K562 (cell line): ENCODE data around the gene PTK7. TPM values are rescaled to one million over a fixed set of nuclear protein-coding genes. Genes with fewer than 3 reads are reported as not detected.

ENCODE experiments used
- ATAC-seq: fragments of 200-7000 bp; cut with Tn5 transposase; 3 replicates; pipeline ENCODE4 v1.9.1; 2020; ENCODE audit warnings: moderate library complexity
- BruUV-seq: library from RNA; stranded (reverse); fragments of 400-500 nt; replicated peaks from 2 replicates; lab custom pipeline; 2021; lab: Mats Ljungman, UMichigan
- CTCF ChIA-PET: fragments of 300-600 bp; formaldehyde crosslinking; extraction: SDS; loops from one replicate; lab custom pipeline; 2021; ENCODE audit warnings: low intra/inter-chr PET ratio; lab: Yijun Ruan, JAX
- POLR2A ChIA-PET: fragments of 300-600, 350-650 bp; sonication (Branson Sonifier 250); formaldehyde crosslinking; extraction: SDS; loops from one replicate; lab custom pipeline; 2021; ENCODE audit warnings: antibody characterized with exemption, inconsistent platforms; lab: Yijun Ruan, JAX
- DNase-seq, 4 experiments: peaks; one replicate each; pipeline versions ENCODE4 v3.0.0 to v3.0.0-alpha.2; 2011 to 2018; ENCODE audit warnings: low spot score in 3 of 4, mixed read lengths in 3 of 4; ENCODE audit errors: extremely low read depth in 1 of 4
- FAIRE-seq: peaks from 2 replicates; lab custom pipeline; 2011; peaks lifted over from hg19 to GRCh38; lab: Jason Lieb, UNC
- H2AFZ ChIP-seq: 2 replicates; pipeline ENCODE4 v1.6.0; 2011; ENCODE audit warnings: low read depth, low read length, control low read depth, inconsistent platforms
- H3K27ac ChIP-seq: fragments of 200-600 bp; 3 replicates; pipeline ENCODE4 v1.8.0; 2011; ENCODE audit warnings: low read depth, mild to moderate bottlenecking, control low read depth, inconsistent platforms, low read length, moderate library complexity, mixed read lengths; ENCODE audit errors: extremely low read depth
- H3K27me3 ChIP-seq, 2 experiments: fragments of 300-600 bp in 1 of 2; 2 replicates in 1 of 2; 3 replicates in 1 of 2; pipeline versions ENCODE4 v1.6.0 to v1.8.0; 2011; ENCODE audit warnings: inconsistent platforms in 2 of 2, low read length in 2 of 2, mild to moderate bottlenecking in 1 of 2, mixed read lengths in 1 of 2, moderate library complexity in 1 of 2; ENCODE audit not compliant: control insufficient read depth in 2 of 2, insufficient read depth in 2 of 2
- H3K36me3 ChIP-seq: fragments of 300-600 bp; 3 replicates; pipeline ENCODE4 v1.8.0; 2011; ENCODE audit warnings: mild to moderate bottlenecking, low read length, inconsistent platforms; ENCODE audit not compliant: control insufficient read depth, insufficient read depth
- H3K4me1 ChIP-seq, 2 experiments: fragments of 200-600 bp in 1 of 2; replicated peaks in 1 of 2; 2 replicates in 1 of 2; 3 replicates in 1 of 2; pipeline versions ENCODE4 v1.5.1 to v1.8.0; 2011; ENCODE audit warnings: inconsistent platforms in 2 of 2, low read length in 2 of 2, mild to moderate bottlenecking in 1 of 2, mixed read lengths in 1 of 2, moderate library complexity in 1 of 2; ENCODE audit not compliant: control insufficient read depth in 2 of 2, insufficient read depth in 2 of 2
- H3K4me2 ChIP-seq: 2 replicates; pipeline ENCODE4 v1.6.1; 2011; ENCODE audit warnings: low read length, control low read depth, inconsistent platforms, mixed read lengths; ENCODE audit not compliant: insufficient read depth
- H3K4me3 ChIP-seq: fragments of 200-600 bp; sonication (generic), shearing (Covaris generic); 2 replicates; pipeline ENCODE4 v1.5.1; 2016; ENCODE audit warnings: control low read depth, inconsistent platforms
- H3K79me2 ChIP-seq: fragments of 200-600 bp; 3 replicates; pipeline ENCODE4 v1.8.0; 2011; ENCODE audit warnings: low read length, inconsistent platforms; ENCODE audit not compliant: control insufficient read depth, insufficient read depth
- H3K9ac ChIP-seq, 2 experiments: 2 replicates each; pipeline versions ENCODE4 v1.6.0 to v1.6.1; 2011; ENCODE audit warnings: low read depth in 2 of 2, low read length in 2 of 2, control low read depth in 1 of 2, inconsistent platforms in 1 of 2, mild to moderate bottlenecking in 1 of 2, mixed read lengths in 1 of 2; ENCODE audit not compliant: insufficient read depth in 1 of 2
- H3K9me1 ChIP-seq: one replicate; pipeline ENCODE4 v1.6.0; 2011; ENCODE audit warnings: inconsistent platforms, mild to moderate bottlenecking, low read length, moderate library complexity; ENCODE audit not compliant: control insufficient read depth, insufficient read depth
- H3K9me3 ChIP-seq: replicated peaks from 2 replicates; pipeline ENCODE4 v1.5.1; 2011; ENCODE audit warnings: low read depth, low read length, inconsistent platforms; ENCODE audit not compliant: control insufficient read depth, insufficient read depth
- H4K20me1 ChIP-seq: replicated peaks from 2 replicates; pipeline ENCODE4 v1.6.1; 2011; ENCODE audit warnings: low read length, inconsistent platforms, mixed read lengths; ENCODE audit not compliant: control insufficient read depth, insufficient read depth
- AFF1 ChIP-seq, 2 experiments: fragments of 450-650 bp; IDR thresholded peaks; 2 replicates each; pipeline ENCODE4 v1.6.1; 2018; ENCODE audit warnings: mild to moderate bottlenecking in 2 of 2, low read depth in 1 of 2; ENCODE audit not compliant: partially characterized antibody in 2 of 2
- CHCHD3 ChIP-seq: fragments of 250-450 bp; sonication (Bioruptor Pico); IDR thresholded peaks from 2 replicates; pipeline ENCODE4 v2.1.2; 2022; ENCODE audit warnings: mild to moderate bottlenecking
- GABPB1 ChIP-seq: sonication (generic); formaldehyde crosslinking; IDR thresholded peaks from 2 replicates; pipeline ENCODE4 v1.8.0; 2022; ENCODE audit warnings: mild to moderate bottlenecking, missing genetic modification reagents
- GATAD2A ChIP-seq: fragments of 450-650 bp; IDR thresholded peaks from 2 replicates; pipeline ENCODE4 v1.6.1; 2017
- HNRNPLL ChIP-seq: fragments of 200-400 bp; formaldehyde crosslinking; IDR thresholded peaks from 2 replicates; pipeline ENCODE4 v1.6.1; 2017; ENCODE audit warnings: low read length, low read depth, mild to moderate bottlenecking; ENCODE audit not compliant: poor library complexity, severe bottlenecking
- MCM2 ChIP-seq: fragments of 450-650 bp; IDR thresholded peaks from 2 replicates; pipeline ENCODE4 v1.6.1; 2017; ENCODE audit warnings: low read depth, mild to moderate bottlenecking
- MIER1 ChIP-seq: fragments of 450-650 bp; IDR thresholded peaks from 2 replicates; pipeline ENCODE4 v1.6.1; 2016; ENCODE audit warnings: antibody characterized with exemption, mild to moderate bottlenecking, low read depth
- MITF ChIP-seq: IDR thresholded peaks from 2 replicates; pipeline ENCODE4 v1.6.1; 2014; ENCODE audit warnings: antibody characterized with exemption
- MLLT1 ChIP-seq, 2 experiments: fragments of 450-650 bp; IDR thresholded peaks; 2 replicates each; pipeline ENCODE4 v1.6.1; 2016
- MTF1 ChIP-seq: fragments of 250-450 bp; sonication (Bioruptor Pico); IDR thresholded peaks from 2 replicates; pipeline ENCODE4 v1.9.0; 2021; ENCODE audit warnings: moderate library complexity, mild to moderate bottlenecking, inconsistent platforms, borderline replicate concordance
- NFE2 ChIP-seq: IDR thresholded peaks from 2 replicates; pipeline ENCODE4 v1.6.1; 2014; ENCODE audit warnings: antibody characterized with exemption, low read depth
- ZFP36 ChIP-seq: fragments of 150-350 bp; IDR thresholded peaks from 2 replicates; pipeline ENCODE4 v1.6.1; 2018; ENCODE audit warnings: low read length, low read depth; ENCODE audit not compliant: partially characterized antibody
- ZNF217 ChIP-seq: sonication (generic); formaldehyde crosslinking; IDR thresholded peaks from 2 replicates; pipeline ENCODE4 v1.8.0; 2022; ENCODE audit warnings: mild to moderate bottlenecking, missing genetic modification reagents
- ZNF384 ChIP-seq: IDR thresholded peaks from 2 replicates; pipeline ENCODE4 v1.6.1; 2012; ENCODE audit warnings: low read depth, low read length, improper control_type of control experiment
- ZNF785 ChIP-seq: fragments of 250-450 bp; sonication (Bioruptor Pico); IDR thresholded peaks from 2 replicates; pipeline ENCODE4 v1.4.0; 2020; ENCODE audit warnings: mild to moderate bottlenecking
- WGBS: fragments of 100-300 bp; shearing (Covaris generic); methylation state at CpG from one replicate; pipeline ENCODE4 v1.1.6; 2016; ENCODE audit warnings: low coverage, mixed read lengths; ENCODE audit not compliant: insufficient coverage; ENCODE audit errors: missing lambda C conversion rate; 5-methylcytosine and 5-hydroxymethylcytosine counted together
- in situ Hi-C: fragments of 300-500 bp; cut with MboI; formaldehyde crosslinking; loops from 4 replicates; pipeline ENCODE4 v1.15.0; 2018; ENCODE audit warnings: inconsistent platforms, mixed read lengths
- intact Hi-C: fragments of 100-400 bp; cut with micrococcal nuclease; formaldehyde crosslinking; loops from 2 replicates; pipeline ENCODE4 v1.14.2; 2022
- polyA plus RNA-seq, 8 experiments: library from polyadenylated mRNA; depleted of rRNA in 4 of 8; stranded (reverse) in 5 of 8; unstranded in 3 of 8; fragments of >200 nt; fragmentation: Nextera tagmentation in 2 of 8; fragmentation: Illumina TruSeq in 1 of 8; extraction: Ambion mirVana in 2 of 8; extraction: Trizol in 1 of 8; gene quantifications; 2 replicates each; pipeline versions ENCODE4 v1.2.1 to v1.2.3, GENCODE V29; 2011 to 2014; ENCODE audit warnings: inconsistent platforms in 1 of 8, missing spikeins in 1 of 8
- total RNA-seq, 7 experiments: library from RNA; depleted of rRNA in 6 of 7; stranded (reverse); fragments of >200 nt in 6 of 7; fragmentation: Illumina TruSeq in 2 of 7; extraction: Trizol in 2 of 7; gene quantifications; 2 replicates each; pipeline versions ENCODE4 v1.2.1 to v1.2.3, GENCODE V29; 2011 to 2021; ENCODE audit warnings: low replicate concordance in 1 of 7

Gene PTK7
- total and polyA plus RNA-seq, 9 of the 15 experiments (the other 6 are each of a cell fraction or from before 2014, with no cell fraction given), result 0.20 to 6.8 (median 4.2) TPM

- no peaks in the 10 kb centered on the region for H3K9me3 ChIP-seq
- H3K4me1 ChIP-seq, result peaks cover 27 to 29% of the 10 kb centered on the region in 2 experiments
- no peak for FAIRE-seq
- H3K9me1 ChIP-seq, result peaks cover 9% of the 10 kb centered on the region
- H2AFZ ChIP-seq, result peak overlapping the region; percentile 78; the same call in 1 of the 2 replicates
- WGBS, result 75% methylated on average over 16 of the region's 17 CpGs
- H3K36me3 ChIP-seq, result peaks cover 72% of the 10 kb centered on the region
- CTCF ChIA-PET, result no interaction called here
- no peak for DNase-seq
- no peaks in the 10 kb centered on the region for H4K20me1 ChIP-seq
- H3K4me2 ChIP-seq, result peak overlapping the region; percentile 93
- H3K27ac ChIP-seq, result peak overlapping the region; percentile 95
- peak overlapping the region; percentile 73 for H3K4me3 ChIP-seq
- H3K27me3 ChIP-seq, result no peaks in the 10 kb centered on the region
- in situ Hi-C loops (no loop called here), intact Hi-C loops (no loop called here)
- peaks cover 42% of the 10 kb centered on the region for H3K79me2 ChIP-seq
- BruUV-seq, result TSS peak; percentile 85
- H3K9ac ChIP-seq, result peak overlapping the region; percentile 77 to 97
- POLR2A ChIA-PET, result interaction anchor here (0.5 to 3.2 kb wide), 30 partner anchors 10 to 1026 kb away, joined by 3 to 22 read pairs (median 4); partner anchors contain the start of genes KLHDC3, MEA1 and RRP36
- no peak for ATAC-seq
- TF ChIP-seq ZFP36, result no peak
- TF ChIP-seq MTF1 (CRISPR knock-in tag), result no peak
- TF ChIP-seq HNRNPLL, result peak; percentile 0
- TF ChIP-seq NFE2, result no peak
- no peak for TF ChIP-seq ZNF217 (CRISPR knock-in tag)
- no peak for TF ChIP-seq ZNF785
- no peak for TF ChIP-seq GABPB1
- 0 out of 2 replicates have a peak, but pooled peaks have one; percentile 34 for TF ChIP-seq MIER1
- TF ChIP-seq MITF, result no peak
- TF ChIP-seq ZNF384, result no peak
- no peak for TF ChIP-seq CHCHD3 (CRISPR knock-in tag)
- TF ChIP-seq MCM2, result 0 out of 2 replicates have a peak, but pooled peaks have one; percentile 4
- peak in 1 of 2 experiments; percentile 2 for TF ChIP-seq AFF1 (IDR thresholded peaks at IDR 0.05; ENCODE audit: low read depth in 1 of 2, partially characterized antibody in 2 of 2)
- TF ChIP-seq MLLT1 (IDR thresholded peaks at IDR 0.05), result peak in 1 of 2 experiments; percentile 5; a peak in 1 of 4 replicates
- TF ChIP-seq GATAD2A, result peak; percentile 35; the same call in 1 of the 2 replicates
Observed at GRCh38 chr6:43054206-43054943, 21.7 kb upstream of the PTK7 start.
